IMR-90 (cell line): ENCODE data around the gene CLASP1. TPM values are rescaled to one million over a fixed set of nuclear protein-coding genes. Genes with fewer than 3 reads are reported as not detected.
A peak's percentile ranks its signal among the peaks of the same experiment; 100 is the strongest.

Experiments
- ATAC-seq: fragments of 200-7000 bp; cut with Tn5 transposase; 2 replicates; pipeline ENCODE4 v1.9.1; 2020; ENCODE audit warnings: low read depth, mild to moderate bottlenecking, moderate library complexity
- BruUV-seq: library from RNA; stranded (reverse); fragments of 400-500 nt; replicated peaks from 2 replicates; lab custom pipeline; 2021; lab: Mats Ljungman, UMichigan
- CTCF ChIA-PET: fragments of 300-600 bp; formaldehyde crosslinking; extraction: SDS; loops from one replicate; lab custom pipeline; 2021; ENCODE audit warnings: antibody characterized with exemption; lab: Yijun Ruan, JAX
- POLR2A ChIA-PET: fragments of 300-600 bp; sonication (Branson Sonifier 250); formaldehyde crosslinking; loops from one replicate; lab custom pipeline; 2022; ENCODE audit warnings: antibody characterized with exemption; ENCODE audit not compliant: unreplicated experiment; lab: Charles Lee
- DNase-seq: peaks from one replicate; pipeline ENCODE4 v3.0.0; 2013
- H2AFZ ChIP-seq: replicated peaks from 2 replicates; pipeline ENCODE3; 2013; ENCODE audit warnings: low read length, mild to moderate bottlenecking; ENCODE audit not compliant: poor library complexity
- H2AK5ac ChIP-seq: 2 replicates; pipeline ENCODE4 v1.6.1; 2013; ENCODE audit warnings: low read depth, low read length, inconsistent platforms
- H2AK9ac ChIP-seq: replicated peaks from 2 replicates; pipeline ENCODE3; 2013; ENCODE audit warnings: mild to moderate bottlenecking, low read depth, low read length, moderate library complexity; ENCODE audit not compliant: poor library complexity
- H2BK120ac ChIP-seq: 2 replicates; pipeline ENCODE4 v1.6.1; 2013; ENCODE audit warnings: low read depth, low read length, inconsistent platforms
- H2BK15ac ChIP-seq: 3 replicates; pipeline ENCODE4 v1.6.1; 2013; ENCODE audit warnings: low read depth, low read length, inconsistent platforms
- H2BK20ac ChIP-seq: 2 replicates; pipeline ENCODE4 v1.6.1; 2013; ENCODE audit warnings: low read depth, mild to moderate bottlenecking, inconsistent platforms, low read length, moderate library complexity
- H2BK5ac ChIP-seq: 2 replicates; pipeline ENCODE4 v1.6.1; 2013; ENCODE audit warnings: mild to moderate bottlenecking, low read depth, low read length, inconsistent platforms; ENCODE audit not compliant: poor library complexity, severe bottlenecking
- H3K14ac ChIP-seq: replicated peaks from 2 replicates; pipeline ENCODE4 v1.6.1; 2013; ENCODE audit warnings: low read depth, low read length, inconsistent platforms
- H3K18ac ChIP-seq: 2 replicates; pipeline ENCODE4 v1.6.1; 2013; ENCODE audit warnings: low read depth, low read length, control low read depth
- H3K23ac ChIP-seq: 2 replicates; pipeline ENCODE4 v1.6.1; 2013; ENCODE audit warnings: low read depth, low read length, inconsistent platforms
- H3K27ac ChIP-seq: 2 replicates; pipeline ENCODE4 v1.5.1; 2013; ENCODE audit warnings: mild to moderate bottlenecking, control low read depth, low read length; ENCODE audit not compliant: insufficient read depth
- H3K27me3 ChIP-seq: 2 replicates; pipeline ENCODE4 v1.6.1; 2013; ENCODE audit warnings: low read length; ENCODE audit not compliant: control insufficient read depth, insufficient read depth
- H3K36me3 ChIP-seq: 2 replicates; pipeline ENCODE4 v1.6.1; 2013; ENCODE audit warnings: low read length, mixed read lengths; ENCODE audit not compliant: control insufficient read depth, insufficient read depth
- H3K4ac ChIP-seq: 2 replicates; pipeline ENCODE4 v1.6.1; 2013; ENCODE audit warnings: low read depth, low read length, inconsistent platforms
- H3K4me1 ChIP-seq: 2 replicates; pipeline ENCODE4 v1.6.1; 2013; ENCODE audit warnings: low read length, mixed read lengths; ENCODE audit not compliant: control insufficient read depth, insufficient read depth
- H3K4me2 ChIP-seq: 2 replicates; pipeline ENCODE4 v1.6.1; 2013; ENCODE audit warnings: low read depth, mild to moderate bottlenecking, control low read depth, low read length, moderate library complexity
- H3K4me3 ChIP-seq: 2 replicates; pipeline ENCODE4 v1.5.1; 2013; ENCODE audit warnings: low read depth, mild to moderate bottlenecking, control low read depth, low read length, moderate library complexity; ENCODE audit not compliant: insufficient read depth
- H3K56ac ChIP-seq: 2 replicates; pipeline ENCODE4 v1.6.1; 2013; ENCODE audit warnings: low read length, inconsistent platforms; ENCODE audit not compliant: insufficient read depth; ENCODE audit errors: extremely low read depth
- H3K79me1 ChIP-seq, 2 experiments: 2 replicates each; pipeline ENCODE4 v1.6.1; 2013; ENCODE audit warnings: low read length in 2 of 2, inconsistent platforms in 1 of 2, low read depth in 1 of 2
- H3K9ac ChIP-seq: 2 replicates; pipeline ENCODE4 v1.6.1; 2013; ENCODE audit warnings: low read depth, low read length, control low read depth
- H3K9me1 ChIP-seq: 2 replicates; pipeline ENCODE4 v1.6.1; 2013; ENCODE audit warnings: low read length, inconsistent platforms; ENCODE audit not compliant: insufficient read depth
- H3K9me3 ChIP-seq: 2 replicates; pipeline ENCODE4 v1.6.1; 2013; ENCODE audit warnings: low read length; ENCODE audit not compliant: control insufficient read depth, insufficient read depth
- H4K20me1 ChIP-seq: 2 replicates; pipeline ENCODE4 v1.6.1; 2013; ENCODE audit warnings: low read length, inconsistent platforms; ENCODE audit not compliant: insufficient read depth
- H4K5ac ChIP-seq: 2 replicates; pipeline ENCODE4 v1.6.1; 2013; ENCODE audit warnings: mild to moderate bottlenecking, low read depth, low read length, control low read depth
- H4K8ac ChIP-seq, 2 experiments: 2 replicates each; pipeline ENCODE4 v1.6.1; 2013; ENCODE audit warnings: low read depth in 2 of 2, low read length in 2 of 2, control low read depth in 1 of 2, inconsistent platforms in 1 of 2
- H4K91ac ChIP-seq: 2 replicates; pipeline ENCODE4 v1.6.1; 2013; ENCODE audit warnings: low read depth, low read length, inconsistent platforms; ENCODE audit not compliant: insufficient read depth
- CEBPB ChIP-seq: IDR thresholded peaks from 2 replicates; pipeline ENCODE4 v1.6.1; 2012; ENCODE audit warnings: low read depth, low read length, improper control_type of control experiment
- CTCF ChIP-seq: conservative IDR thresholded peaks from 2 replicates; pipeline ENCODE4 v1.5.1; 2012; ENCODE audit warnings: mild to moderate bottlenecking, low read depth, low read length, improper control_type of control experiment
- MAFK ChIP-seq: IDR thresholded peaks from 2 replicates; pipeline ENCODE4 v1.6.1; 2012; ENCODE audit warnings: low read depth, low read length, improper control_type of control experiment
- MAZ ChIP-seq: IDR thresholded peaks from 2 replicates; pipeline ENCODE4 v1.6.1; 2012; ENCODE audit warnings: low read depth, mild to moderate bottlenecking, low read length, improper control_type of control experiment, moderate library complexity, borderline replicate concordance
- RAD21 ChIP-seq: IDR thresholded peaks from 2 replicates; pipeline ENCODE4 v1.6.1; 2012; ENCODE audit warnings: low read length, improper control_type of control experiment
- SMC3 ChIP-seq: fragments of 150-350 bp; IDR thresholded peaks from 2 replicates; pipeline ENCODE4 v1.6.1; 2016; ENCODE audit warnings: low read depth, mild to moderate bottlenecking, antibody characterized with exemption, low read length, moderate library complexity
- USF2 ChIP-seq: fragments of 150-350 bp; IDR thresholded peaks from 2 replicates; pipeline ENCODE4 v1.6.1; 2017; ENCODE audit warnings: mild to moderate bottlenecking, antibody characterized with exemption, low read length, low read depth
- WGBS, 2 experiments: methylation state at CpG; one replicate each; pipeline versions ENCODE4 v1.1.5 to v1.1.7; 2013; ENCODE audit warnings: missing lambda C conversion rate in 2 of 2; ENCODE audit not compliant: insufficient read length in 1 of 2; ENCODE audit errors: extremely low coverage in 2 of 2; 5-methylcytosine and 5-hydroxymethylcytosine counted together
- dilution Hi-C: fragments of 300-500 bp; cut with HindIII; formaldehyde crosslinking; loops from one replicate; pipeline ENCODE4 v1.14.3; 2018; ENCODE audit warnings: low sequenced_read_pairs; ENCODE audit not compliant: unreplicated experiment
- in situ Hi-C: fragments of 300-500 bp; cut with MboI; formaldehyde crosslinking; loops from 3 replicates; pipeline ENCODE4 v1.14.3; 2019; ENCODE audit warnings: low sequenced_read_pairs, inconsistent platforms, mixed read lengths
- intact Hi-C: fragments of 100-400 bp; cut with micrococcal nuclease; formaldehyde crosslinking; loops from 2 replicates; pipeline ENCODE4 v1.10.0; 2022
- polyA plus RNA-seq, 3 experiments: library from polyadenylated mRNA; depleted of rRNA; stranded (reverse); fragments of >200 nt; gene quantifications; 2 replicates each; pipeline ENCODE4 v1.2.3, GENCODE V29; 2012; ENCODE audit warnings: low replicate concordance in 1 of 3
- total RNA-seq: library from RNA; depleted of rRNA; stranded (reverse); fragments of >200 nt; gene quantifications from 2 replicates; pipeline ENCODE4 v1.2.3, GENCODE V29; 2012

Gene CLASP1
- total and polyA plus RNA-seq, 2 of the 4 experiments (the other 2 are of a cell fraction): 12.3 to 33.7 TPM

DNA sequence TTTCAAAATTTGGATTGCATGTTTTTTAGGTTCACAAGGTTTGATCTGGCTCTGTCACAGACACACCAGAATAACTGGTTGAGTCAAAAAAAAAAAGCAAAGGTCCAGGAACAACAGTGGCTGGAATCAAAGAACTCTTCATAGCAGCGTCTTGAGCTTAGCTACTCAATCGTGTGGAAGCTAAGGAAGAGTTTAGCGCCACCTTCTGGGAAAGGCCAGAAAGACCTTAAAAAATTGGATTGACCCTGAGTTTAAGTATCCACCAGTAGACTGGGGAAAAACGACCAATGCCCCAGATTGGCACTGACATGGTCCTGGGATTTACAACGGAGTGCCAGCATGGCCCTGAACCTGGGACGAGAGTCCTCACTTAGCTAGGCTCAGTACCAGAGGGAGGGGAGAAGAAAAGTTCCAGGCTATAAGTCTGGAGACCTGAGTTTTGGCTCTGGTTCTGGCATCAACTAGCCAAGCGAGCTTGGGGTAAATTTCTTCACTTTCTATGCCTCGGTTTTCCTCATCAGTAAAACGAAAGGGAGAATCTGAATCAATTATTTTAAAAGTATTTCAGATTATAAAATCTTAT lies 293.1 kb downstream of the CLASP1 start:
- ATAC-seq: peak; percentile 85
- intact Hi-C loops: loop anchor here (1.0 kb wide), 1 partner anchor 261 kb away; no protein-coding TSS in a partner anchor

More for the DNA sequence above, 293.1 kb downstream of the CLASP1 start:
- Histone ChIP-seq H3K4ac (peak overlapping the region; percentile 52; the same call in 1 of the 2 replicates), H3K56ac (no peak overlapping the region), H4K8ac (no peak overlapping the region; a peak in 1 of 4 replicates), H2AK5ac (no peak overlapping the region), H2AFZ (no peak overlapping the region), H3K27me3 (no peaks in the 10 kb centered on the region), H4K20me1 (peaks cover 4% of the 10 kb centered on the region; the same call in 1 of the 2 replicates), H3K36me3 (peaks cover 48% of the 10 kb centered on the region), H2BK5ac (no peak overlapping the region), H3K4me3 (no peak overlapping the region), H3K14ac (no peak overlapping the region), H3K23ac (no peak overlapping the region), H4K5ac (no peak overlapping the region), H3K27ac (no peak overlapping the region), H3K4me2 (no peak overlapping the region), H3K9me1 (peaks cover 9% of the 10 kb centered on the region), H3K18ac (no peak overlapping the region), H2BK20ac (no peak overlapping the region), H2AK9ac (peak overlapping the region; percentile 6), H2BK120ac (no peak overlapping the region), H2BK15ac (no peak overlapping the region), H3K79me1 (peaks cover 0 to 29% of the 10 kb centered on the region in 2 experiments; a peak in 3 of 4 replicates), H3K9ac (no peak overlapping the region), H4K91ac (no peak overlapping the region), H3K4me1 (peaks cover 8% of the 10 kb centered on the region), H3K9me3 (no peaks in the 10 kb centered on the region)
- POLR2A ChIA-PET: interaction anchor here (0.5 kb wide), 1 partner anchor 599 kb away, joined by 8 read pairs; no protein-coding TSS in a partner anchor
- in situ Hi-C loops (loop anchor here (10.0 to 25.0 kb wide), 2 partner anchors 261 to 669 kb away; no protein-coding TSS in a partner anchor), dilution Hi-C loops (no loop called here)
- BruUV-seq: no TSS peak
- TF ChIP-seq SMC3 (peak; percentile 42; the same call in 1 of the 2 replicates), RAD21 (peak; percentile 55), MAZ (no peak), CTCF (peak; percentile 70), USF2 (no peak), CEBPB (no peak), MAFK (no peak)
- 20% methylated on average over 2 of the region's 9 CpGs; no CpG with 5 or more reads in 1 of the 2 experiments for WGBS, 2 experiments
- peak; percentile 69 for DNase-seq
- CTCF ChIA-PET: interaction anchor here (0.5 to 2.5 kb wide), 12 partner anchors 8 to 394 kb away, joined by 3 to 12 read pairs (median 4); no protein-coding TSS in a partner anchor
